Gastrocnemius medialis (tissue), 4 donors: ENCODE results near the gene OR10K2.

ENCODE experiments used
- POLR2A ChIP-seq, 2 donors: fragments of 450-650 bp; IDR thresholded peaks; one replicate each; pipeline ENCODE4 v1.6.1; 2017; ENCODE audit warnings: antibody characterized with exemption in 2 of 2, mild to moderate bottlenecking in 2 of 2, moderate library complexity in 2 of 2
- TF ChIP-seq, protein P1 (sequence below), 5 experiments: fragments of 450-650 bp in 3 of 5; fragments of 200-600 bp in 2 of 5; sonication (generic) in 2 of 5; IDR thresholded peaks in 4 of 5; conservative IDR thresholded peaks in 1 of 5; 1 replicate in 4 of 5; 2 replicates in 1 of 5; pipeline ENCODE4 v1.5.1; 2016 to 2019; ENCODE audit warnings: antibody characterized with exemption in 5 of 5, mild to moderate bottlenecking in 3 of 5, moderate library complexity in 3 of 5

DNA sequence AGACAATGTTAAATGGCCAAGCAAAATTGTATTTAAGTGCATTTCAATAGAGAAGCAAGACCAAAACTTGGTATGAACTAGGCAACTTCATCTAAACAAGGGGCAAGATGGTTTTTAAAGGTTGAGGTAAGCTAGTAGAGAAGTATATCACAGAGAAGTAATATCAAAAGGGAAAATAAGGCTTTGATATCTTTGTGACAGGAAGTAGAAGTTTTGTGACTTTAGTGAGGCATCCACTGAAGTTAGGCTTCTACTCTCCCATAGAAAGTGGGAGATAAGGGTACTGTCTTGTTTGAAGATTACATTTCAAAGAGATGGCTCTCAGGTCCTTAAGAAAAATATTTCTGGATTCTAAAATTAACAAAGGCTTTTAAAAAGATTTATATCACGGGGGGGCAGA lies 35.7 kb downstream of the OR10K2 start:
- TF ChIP-seq, protein P1, sequence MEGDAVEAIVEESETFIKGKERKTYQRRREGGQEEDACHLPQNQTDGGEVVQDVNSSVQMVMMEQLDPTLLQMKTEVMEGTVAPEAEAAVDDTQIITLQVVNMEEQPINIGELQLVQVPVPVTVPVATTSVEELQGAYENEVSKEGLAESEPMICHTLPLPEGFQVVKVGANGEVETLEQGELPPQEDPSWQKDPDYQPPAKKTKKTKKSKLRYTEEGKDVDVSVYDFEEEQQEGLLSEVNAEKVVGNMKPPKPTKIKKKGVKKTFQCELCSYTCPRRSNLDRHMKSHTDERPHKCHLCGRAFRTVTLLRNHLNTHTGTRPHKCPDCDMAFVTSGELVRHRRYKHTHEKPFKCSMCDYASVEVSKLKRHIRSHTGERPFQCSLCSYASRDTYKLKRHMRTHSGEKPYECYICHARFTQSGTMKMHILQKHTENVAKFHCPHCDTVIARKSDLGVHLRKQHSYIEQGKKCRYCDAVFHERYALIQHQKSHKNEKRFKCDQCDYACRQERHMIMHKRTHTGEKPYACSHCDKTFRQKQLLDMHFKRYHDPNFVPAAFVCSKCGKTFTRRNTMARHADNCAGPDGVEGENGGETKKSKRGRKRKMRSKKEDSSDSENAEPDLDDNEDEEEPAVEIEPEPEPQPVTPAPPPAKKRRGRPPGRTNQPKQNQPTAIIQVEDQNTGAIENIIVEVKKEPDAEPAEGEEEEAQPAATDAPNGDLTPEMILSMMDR (IDR thresholded peaks at IDR 0.05 in 4 of 5, conservative IDR thresholded peaks at IDR 0.05 in 1 of 5), result no peak
- no peak for TF ChIP-seq POLR2A (IDR thresholded peaks at IDR 0.05)
